Fibroblast of lung (primary cell): ENCODE results near the gene HS3ST1. TPM values are rescaled to one million over a fixed set of nuclear protein-coding genes. Genes with fewer than 3 reads are reported as not detected.

Experiments used
- DNase-seq, 2 donors: peaks; one replicate each; pipeline versions ENCODE4 v3.0.0 to v3.0.0-alpha.2; 2010; ENCODE audit warnings: low read depth in 2 of 2
- H2AFZ ChIP-seq: 2 replicates; pipeline ENCODE4 v1.5.1; 2012; ENCODE audit warnings: low read length, control low read depth, inconsistent platforms
- H3K27ac ChIP-seq: 2 replicates; pipeline ENCODE4 v1.5.1; 2011; ENCODE audit warnings: low read length, control low read depth; ENCODE audit not compliant: insufficient read depth
- H3K27me3 ChIP-seq: 2 replicates; pipeline ENCODE4 v1.5.1; 2011; ENCODE audit warnings: mild to moderate bottlenecking, low read length; ENCODE audit not compliant: control insufficient read depth, insufficient read depth
- H3K36me3 ChIP-seq: 2 replicates; pipeline ENCODE4 v1.5.1; 2011; ENCODE audit warnings: low read length; ENCODE audit not compliant: control insufficient read depth, insufficient read depth
- H3K4me1 ChIP-seq: 2 replicates; pipeline ENCODE4 v1.5.1; 2011; ENCODE audit warnings: low read length; ENCODE audit not compliant: control insufficient read depth, insufficient read depth; ENCODE audit errors: extremely low read depth
- H3K4me2 ChIP-seq: 2 replicates; pipeline ENCODE4 v1.5.1; 2011; ENCODE audit warnings: low read length, control low read depth; ENCODE audit not compliant: insufficient read depth; ENCODE audit errors: extremely low read depth
- H3K4me3 ChIP-seq, 4 experiments: fragments of 200-600 bp in 1 of 4; sonication (generic) in 1 of 4; replicated peaks in 1 of 4; 2 replicates each; pipeline ENCODE4 v1.5.1; 2011 to 2016; ENCODE audit warnings: low read length in 4 of 4, low read depth in 3 of 4, mild to moderate bottlenecking in 3 of 4, control low read depth in 2 of 4, inconsistent platforms in 1 of 4, mixed read lengths in 1 of 4; ENCODE audit not compliant: insufficient read depth in 1 of 4; ENCODE audit errors: control extremely low read depth in 1 of 4
- H3K79me2 ChIP-seq: 2 replicates; pipeline ENCODE4 v1.5.1; 2012; ENCODE audit warnings: mild to moderate bottlenecking, low read length, inconsistent platforms; ENCODE audit not compliant: control insufficient read depth, insufficient read depth
- H3K9ac ChIP-seq: 2 replicates; pipeline ENCODE4 v1.5.1; 2011; ENCODE audit warnings: mild to moderate bottlenecking, low read length, control low read depth; ENCODE audit not compliant: insufficient read depth
- H3K9me3 ChIP-seq: 2 replicates; pipeline ENCODE4 v1.5.1; 2012; ENCODE audit warnings: low read depth, low read length; ENCODE audit not compliant: control insufficient read depth, insufficient read depth
- H4K20me1 ChIP-seq: 2 replicates; pipeline ENCODE4 v1.5.1; 2011; ENCODE audit warnings: low read length; ENCODE audit not compliant: control insufficient read depth, insufficient read depth; ENCODE audit errors: extremely low read depth
- CTCF ChIP-seq, 2 donors: IDR thresholded peaks in 1 of 2; conservative IDR thresholded peaks in 1 of 2; 1 replicate in 1 of 2; 2 replicates in 1 of 2; pipeline ENCODE4 v1.5.1; 2011 to 2012; ENCODE audit warnings: low read length in 2 of 2, control low read depth in 1 of 2, inconsistent platforms in 1 of 2, low read depth in 1 of 2, mild to moderate bottlenecking in 1 of 2
- EZH2 ChIP-seq: IDR thresholded peaks from 2 replicates; pipeline ENCODE4 v1.5.1; 2012; ENCODE audit warnings: low read length, control low read depth, mild to moderate bottlenecking; ENCODE audit errors: missing control alignments
- polyA plus RNA-seq, 2 donors: library from polyadenylated mRNA; depleted of rRNA in 1 of 2; stranded (reverse) in 1 of 2; unstranded in 1 of 2; fragments of >200 nt; gene quantifications; 2 replicates each; pipeline ENCODE4 v1.2.1, GENCODE V29; 2011 to 2012; ENCODE audit warnings: missing spikeins in 1 of 2
- total RNA-seq: library from RNA; depleted of rRNA; stranded (reverse); fragments of >200 nt; gene quantifications from 2 replicates; pipeline ENCODE4 v1.2.1, GENCODE V29; 2014

The HS3ST1 gene
- total and polyA plus RNA-seq, 2 donors (not counting 1 experiment from before 2014, with no cell fraction given): 0.01 TPM; not detected in 1

GRCh38 chr4:11416071-11416766 lies 12.5 kb downstream of the HS3ST1 start:
- no peak overlapping the region for H2AFZ ChIP-seq
- no peak overlapping the region for H3K9ac ChIP-seq

GRCh38 chr4:11415409-11416070 lies 13.2 kb downstream of the HS3ST1 start:
- H4K20me1 ChIP-seq: no peaks in the 10 kb centered on the region
- DNase-seq: no peak
- H3K9me3 ChIP-seq: no peaks in the 10 kb centered on the region
- TF ChIP-seq CTCF (conservative IDR thresholded peaks at IDR 0.05 in 1 of 2, IDR thresholded peaks at IDR 0.05 in 1 of 2; ENCODE audit: low read depth in 1 of 2, low read length in 2 of 2): no peak
- H2AFZ ChIP-seq: no peak overlapping the region
- no peaks in the 10 kb centered on the region for H3K79me2 ChIP-seq
- H3K27me3 ChIP-seq: no peaks in the 10 kb centered on the region
- no peak overlapping the region for H3K4me3 ChIP-seq
- H3K9ac ChIP-seq: no peak overlapping the region
- no peak overlapping the region for H3K27ac ChIP-seq
- no peaks in the 10 kb centered on the region for H3K36me3 ChIP-seq
- no peak overlapping the region for H3K4me2 ChIP-seq
- H3K4me1 ChIP-seq: no peaks in the 10 kb centered on the region

More at GRCh38 chr4:11416071-11416766, 12.5 kb downstream of the HS3ST1 start:
- Histone ChIP-seq H3K27me3 (no peaks in the 10 kb centered on the region), H3K27ac (no peak overlapping the region), H3K4me1 (no peaks in the 10 kb centered on the region), H4K20me1 (no peaks in the 10 kb centered on the region), H3K79me2 (no peaks in the 10 kb centered on the region), H3K4me2 (no peak overlapping the region), H3K9me3 (no peaks in the 10 kb centered on the region), H3K4me3 (no peak overlapping the region), H3K36me3 (no peaks in the 10 kb centered on the region)
- TF ChIP-seq CTCF (conservative IDR thresholded peaks at IDR 0.05 in 1 of 2, IDR thresholded peaks at IDR 0.05 in 1 of 2; ENCODE audit: low read depth in 1 of 2, low read length in 2 of 2) (no peak), EZH2 (no peak)
- DNase-seq: no peak

GRCh38 chr4:11412211-11412610 lies 16.5 kb downstream of the HS3ST1 start:
- no peak overlapping the region for H2AFZ ChIP-seq
- no peaks in the 10 kb centered on the region for H3K9me3 ChIP-seq
- no peaks in the 10 kb centered on the region for H3K36me3 ChIP-seq
- no peak overlapping the region for H3K27ac ChIP-seq
- H3K79me2 ChIP-seq: no peaks in the 10 kb centered on the region
- H3K4me3 ChIP-seq: no peak overlapping the region
- no peaks in the 10 kb centered on the region for H4K20me1 ChIP-seq
- no peak overlapping the region for H3K9ac ChIP-seq
- no peaks in the 10 kb centered on the region for H3K27me3 ChIP-seq
- no peak for DNase-seq
- H3K4me2 ChIP-seq: no peak overlapping the region
- no peaks in the 10 kb centered on the region for H3K4me1 ChIP-seq
- no peak for TF ChIP-seq CTCF (conservative IDR thresholded peaks at IDR 0.05 in 1 of 2, IDR thresholded peaks at IDR 0.05 in 1 of 2; ENCODE audit: low read depth in 1 of 2, low read length in 2 of 2)
- no peak for TF ChIP-seq EZH2
